CMK (cell line): ENCODE measurements around the gene RNU1-4.
A peak's percentile ranks its signal among the peaks of the same experiment; 100 is the strongest.
"Not testable (repeated sequence)": the region's sequence is repeated elsewhere in the genome, so short reads cannot be mapped to it uniquely, and the experiment has no call there.

Experiments
- DNase-seq: peaks from one replicate; pipeline ENCODE4 v3.0.0-alpha.2; 2010; ENCODE audit warnings: low read depth

RNU1-4 gene

GRCh38 chr1:16708704-16709103, 31.6 kb upstream of the RNU1-4 start:
- not testable (repeated sequence) for DNase-seq

- DNase-seq: not testable (repeated sequence)
Observed at GRCh38 chr1:16709659-16710087, 30.6 kb upstream of the RNU1-4 start.

- DNase-seq: not testable (repeated sequence)
Observed at GRCh38 chr1:16710618-16711017, 29.7 kb upstream of the RNU1-4 start.

- not testable (repeated sequence) for DNase-seq
Observed at GRCh38 chr1:16712131-16712530, 28.2 kb upstream of the RNU1-4 start.

- not testable (repeated sequence) for DNase-seq
Observed at GRCh38 chr1:16712582-16712981, 27.7 kb upstream of the RNU1-4 start.

- DNase-seq: not testable (repeated sequence)
Observed at GRCh38 chr1:16712984-16713383, 27.3 kb upstream of the RNU1-4 start.

- not testable (repeated sequence) for DNase-seq
Observed at GRCh38 chr1:16713480-16713879, 26.8 kb upstream of the RNU1-4 start.

GRCh38 chr1:16716691-16717335, 23.5 kb upstream of the RNU1-4 start:
- no peak for DNase-seq

- no peak for DNase-seq
Observed at GRCh38 chr1:16717336-16718098, 22.8 kb upstream of the RNU1-4 start.

- DNase-seq: peak; percentile 99
Observed at GRCh38 chr1:16718099-16718907, 22.0 kb upstream of the RNU1-4 start.

GRCh38 chr1:16718908-16719533, 21.3 kb upstream of the RNU1-4 start:
- peak; percentile 24 for DNase-seq

- DNase-seq: no peak
Observed at GRCh38 chr1:16719571-16720350, 20.6 kb upstream of the RNU1-4 start.

GRCh38 chr1:16720351-16721223, 19.7 kb upstream of the RNU1-4 start:
- no peak for DNase-seq

GRCh38 chr1:16721871-16722641, 18.3 kb upstream of the RNU1-4 start:
- DNase-seq: no peak

- no peak for DNase-seq
Observed at GRCh38 chr1:16724718-16725438, 15.4 kb upstream of the RNU1-4 start.

GRCh38 chr1:16725439-16726245, 14.7 kb upstream of the RNU1-4 start:
- DNase-seq: not testable (repeated sequence)

GRCh38 chr1:16727190-16728111, 12.9 kb upstream of the RNU1-4 start:
- DNase-seq: peak; percentile 54
